ENCODE data around the gene TIMM8A.

Gene TIMM8A

GRCh38 chrX:101365301-101365795 is 16.8 kb upstream of the TIMM8A start:
- DNase-seq = no peak
- peaks cover 8% of the 10 kb centered on the region for H3K27me3 Mint-ChIP-seq (ENCODE audit: low read depth, poor library complexity)
- H3K36me3 Mint-ChIP-seq (ENCODE audit: low read depth) = no peaks in the 10 kb centered on the region

GRCh38 chrX:101362757-101363156 is 14.2 kb upstream of the TIMM8A start:
- DNase-seq = no peak
- Mint-ChIP-seq H3K27ac (no peak overlapping the region), H3K4me1 (no peaks in the 10 kb centered on the region), H3K9me3 (peaks cover 44% of the 10 kb centered on the region), H3K36me3 (ENCODE audit: low read depth) (no peaks in the 10 kb centered on the region), H3K4me3 (no peak overlapping the region), H3K27me3 (ENCODE audit: low read depth, poor library complexity) (peaks cover 4% of the 10 kb centered on the region)
- no peak for TF ChIP-seq CTCF (IDR thresholded peaks at IDR 0.05)

More at GRCh38 chrX:101365301-101365795, 16.8 kb upstream of the TIMM8A start:
- Mint-ChIP-seq H3K27ac (no peak overlapping the region), H3K4me1 (no peaks in the 10 kb centered on the region), H3K9me3 (peaks cover 38% of the 10 kb centered on the region), H3K4me3 (no peak overlapping the region)
- TF ChIP-seq CTCF (IDR thresholded peaks at IDR 0.05) = no peak

GRCh38 chrX:101362116-101362515 is 13.6 kb upstream of the TIMM8A start:
- TF ChIP-seq CTCF (IDR thresholded peaks at IDR 0.05) = no peak
- H3K27me3 Mint-ChIP-seq (ENCODE audit: low read depth, poor library complexity) = peaks cover 4% of the 10 kb centered on the region
- no peaks in the 10 kb centered on the region for H3K36me3 Mint-ChIP-seq (ENCODE audit: low read depth)
- peaks cover 3% of the 10 kb centered on the region for H3K4me1 Mint-ChIP-seq
- no peak overlapping the region for H3K4me3 Mint-ChIP-seq
- peaks cover 42% of the 10 kb centered on the region for H3K9me3 Mint-ChIP-seq
- H3K27ac Mint-ChIP-seq = no peak overlapping the region
- no peak for DNase-seq

- Mint-ChIP-seq H3K27me3 (ENCODE audit: low read depth, poor library complexity) (peaks cover 4% of the 10 kb centered on the region), H3K4me1 (peaks cover 5% of the 10 kb centered on the region), H3K4me3 (no peak overlapping the region), H3K27ac (no peak overlapping the region), H3K9me3 (peaks cover 56% of the 10 kb centered on the region), H3K36me3 (ENCODE audit: low read depth) (no peaks in the 10 kb centered on the region)
- no peak for DNase-seq
- TF ChIP-seq CTCF (IDR thresholded peaks at IDR 0.05) = no peak
Observed at GRCh38 chrX:101360390-101360789, 11.8 kb upstream of the TIMM8A start.

GRCh38 chrX:101359966-101360365 is 11.4 kb upstream of the TIMM8A start:
- no peak overlapping the region for H3K4me3 Mint-ChIP-seq
- TF ChIP-seq CTCF (IDR thresholded peaks at IDR 0.05) = no peak
- peaks cover 9% of the 10 kb centered on the region for H3K4me1 Mint-ChIP-seq
- H3K27me3 Mint-ChIP-seq (ENCODE audit: low read depth, poor library complexity) = peaks cover 4% of the 10 kb centered on the region
- no peaks in the 10 kb centered on the region for H3K36me3 Mint-ChIP-seq (ENCODE audit: low read depth)
- H3K9me3 Mint-ChIP-seq = peaks cover 57% of the 10 kb centered on the region
- H3K27ac Mint-ChIP-seq = no peak overlapping the region
- DNase-seq = no peak

- H3K9me3 Mint-ChIP-seq = peaks cover 58% of the 10 kb centered on the region
- no peak overlapping the region for H3K4me3 Mint-ChIP-seq
- peak; percentile 27 for TF ChIP-seq CTCF (IDR thresholded peaks at IDR 0.05)
- no peak for DNase-seq
- H3K36me3 Mint-ChIP-seq (ENCODE audit: low read depth) = no peaks in the 10 kb centered on the region
- H3K4me1 Mint-ChIP-seq = peaks cover 21% of the 10 kb centered on the region
- H3K27ac Mint-ChIP-seq = no peak overlapping the region
- no peaks in the 10 kb centered on the region for H3K27me3 Mint-ChIP-seq (ENCODE audit: low read depth, poor library complexity)
Observed at GRCh38 chrX:101357166-101357795, 8.7 kb upstream of the TIMM8A start.
